Measurements from ENCODE around the gene TMEM80.
A peak's percentile ranks its signal among the peaks of the same experiment; 100 is the strongest.

TMEM80 gene

DNA sequence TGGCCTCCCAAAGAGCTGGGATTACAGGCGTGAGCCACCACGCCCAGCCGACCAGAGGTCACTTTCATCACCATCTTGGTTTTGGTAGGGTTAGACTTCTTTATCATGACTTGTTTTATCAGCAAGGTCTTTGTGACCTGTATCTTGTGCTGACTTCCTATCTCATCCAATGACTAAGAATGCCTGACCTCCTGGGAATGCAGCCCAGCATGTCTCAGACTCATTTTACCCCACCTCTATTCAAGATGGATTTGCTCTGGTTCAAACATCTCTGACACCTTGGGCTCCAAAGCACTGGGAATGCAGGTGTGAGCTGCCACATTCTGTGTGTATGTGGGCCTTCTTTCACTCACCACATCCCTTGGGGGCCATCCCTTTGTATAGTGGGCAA, 46.5 kb downstream of the TMEM80 start:
- no peak for DNase-seq

GRCh38 chr11:742571-743201, 47.1 kb downstream of the TMEM80 start:
- DNase-seq: no peak

DNA sequence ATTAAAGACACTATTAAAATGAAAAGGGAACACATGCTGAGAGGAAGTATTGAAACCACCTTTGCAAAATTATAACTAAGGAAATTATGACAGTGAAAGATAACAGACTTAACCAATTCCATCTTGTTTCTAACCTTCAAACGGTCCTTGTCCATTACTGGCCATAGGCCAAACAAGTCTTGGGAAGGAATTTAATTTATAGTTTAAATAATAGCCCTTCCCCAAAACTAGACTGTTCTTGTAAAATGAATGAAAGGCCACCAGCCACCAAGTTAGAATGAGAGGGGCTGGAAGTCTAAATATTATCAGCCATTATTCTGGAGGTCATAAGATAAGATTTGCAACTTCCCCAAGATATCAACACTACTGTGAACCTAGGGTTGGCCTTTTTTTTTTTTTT, 49.8 kb downstream of the TMEM80 start:
- no peak for DNase-seq

- peak in 32 of 56 donors; percentile 24 to 78 (median 60) for DNase-seq
Observed at GRCh38 chr11:746289-747157, 50.9 kb downstream of the TMEM80 start.

GRCh38 chr11:747158-748006, 51.8 kb downstream of the TMEM80 start, which contains the start of gene TALDO1:
TSS of gene TALDO1 (plus strand) at chr11:747464. CDS start at chr11:747482, 18 bp downstream.
- DNase-seq: peak; percentile 55 to 96 (median 83)

DNA sequence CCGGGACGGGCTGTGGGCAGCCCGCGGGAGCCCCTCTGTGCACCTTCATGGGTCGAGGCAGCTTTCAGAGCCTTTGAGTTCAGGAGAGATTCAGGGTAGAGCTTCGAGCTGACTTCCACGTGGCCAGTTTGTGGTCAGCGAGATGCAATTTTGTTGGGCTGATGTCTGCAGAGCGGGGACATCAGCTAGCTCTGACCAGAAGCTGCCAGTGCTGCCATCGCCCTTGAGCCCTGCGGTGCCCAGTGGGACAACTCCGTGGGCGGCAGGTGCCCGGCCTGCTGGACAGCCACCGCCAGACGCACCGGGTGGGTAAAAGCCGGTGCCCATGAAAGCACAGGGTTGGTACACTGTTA, 52.4 kb downstream of the TMEM80 start:
- DNase-seq: peak in 3 of 56 donors; percentile 9 to 23 (median 18)

DNA sequence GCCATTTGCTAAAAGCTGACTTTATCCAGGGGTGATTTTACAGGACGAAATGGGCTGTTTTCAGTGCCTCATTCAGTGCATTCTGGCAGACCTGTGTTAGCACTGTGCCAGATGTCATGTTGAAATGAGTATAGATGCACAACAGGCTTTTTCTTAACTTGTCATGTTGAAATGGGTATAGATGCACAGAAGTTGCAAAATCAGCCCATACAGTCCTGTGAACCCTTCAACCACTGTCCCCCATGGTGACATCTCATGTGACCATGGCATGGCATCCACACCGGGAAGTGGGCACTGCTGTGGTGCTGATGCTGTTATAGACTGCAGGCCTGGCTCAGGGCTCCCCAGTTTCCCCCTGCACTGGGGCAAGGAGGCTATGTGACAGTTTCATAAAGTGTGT, 54.1 kb downstream of the TMEM80 start:
- DNase-seq: no peak

All from amygdala (tissue), 56 donors.